Thoracic aorta (tissue), 2 donors: ENCODE data around the gene ZNF586. TPM values are rescaled to one million over a fixed set of nuclear protein-coding genes. Genes with fewer than 3 reads are reported as not detected.

ENCODE experiments used
- ATAC-seq: fragments of 150-250 bp; one replicate; pipeline ENCODE4 v1.8.0; 2017; ENCODE audit warnings: low read depth; ENCODE audit not compliant: insufficient number of reproducible peaks, low FRiP score
- DNase-seq: peaks from one replicate; pipeline ENCODE4 v3.0.0-alpha.2; 2020; ENCODE audit warnings: low spot score
- H3K27ac ChIP-seq, 2 donors: fragments of 200-600 bp; sonication (generic); 1 replicate in 1 of 2; 2 replicates in 1 of 2; pipeline ENCODE4 v1.5.1; 2016; ENCODE audit warnings: mild to moderate bottlenecking in 2 of 2, moderate library complexity in 2 of 2
- H3K27me3 ChIP-seq: fragments of 200-600 bp; sonication (generic); replicated peaks from 2 replicates; pipeline ENCODE4 v1.6.0; 2016; ENCODE audit warnings: mild to moderate bottlenecking; ENCODE audit not compliant: insufficient read depth
- H3K36me3 ChIP-seq: fragments of 200-600 bp; sonication (generic); one replicate; pipeline ENCODE4 v1.5.1; 2016
- H3K4me1 ChIP-seq, 2 donors: fragments of 200-600 bp; sonication (generic); 1 replicate in 1 of 2; 2 replicates in 1 of 2; pipeline versions ENCODE4 v1.5.1 to v1.6.0; 2016; ENCODE audit warnings: low read depth in 2 of 2, mild to moderate bottlenecking in 1 of 2; ENCODE audit not compliant: control insufficient read depth in 1 of 2
- H3K4me3 ChIP-seq: fragments of 200-600 bp; sonication (generic); 2 replicates; pipeline ENCODE4 v1.5.1; 2016; ENCODE audit warnings: mild to moderate bottlenecking
- H3K9me3 ChIP-seq: fragments of 200-600 bp; sonication (generic); 2 replicates; pipeline ENCODE4 v1.5.1; 2016
- total RNA-seq, 2 donors: library from RNA; depleted of rRNA; stranded (reverse); fragments of >200 nt; gene quantifications; one replicate each; pipeline versions ENCODE4 v1.1.0 to v1.2.3, GENCODE V29; 2016
- TF ChIP-seq, protein P1 (sequence below): fragments of 200-600 bp; sonication (generic); IDR thresholded peaks from one replicate; pipeline ENCODE4 v1.5.1; 2019; ENCODE audit warnings: antibody characterized with exemption

ZNF586 gene
- total RNA-seq, 2 donors from 2014 or later, result 8.7 to 15.4 TPM

DNA sequence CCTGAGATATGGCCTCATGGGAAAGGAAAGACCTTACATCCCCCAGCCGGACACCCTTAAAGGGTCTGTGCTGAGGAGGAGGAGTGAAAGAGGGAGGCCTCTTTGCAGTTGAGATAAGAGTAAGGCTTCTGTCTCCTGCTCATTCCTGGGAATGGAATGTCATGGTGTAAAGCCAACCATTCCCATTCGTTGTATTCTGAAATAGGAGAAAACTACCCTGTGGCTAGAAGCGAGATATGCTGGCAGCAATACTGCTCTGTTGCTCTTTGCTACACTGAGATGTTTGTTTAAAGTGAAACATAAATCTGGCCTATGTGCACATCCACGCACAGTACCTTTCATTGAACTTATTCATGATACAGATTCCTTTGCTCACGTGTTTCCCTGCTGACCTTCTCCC lies 59.8 kb downstream of the ZNF586 start:
- no peaks in the 10 kb centered on the region for H3K36me3 ChIP-seq
- ATAC-seq, result no peak

DNA sequence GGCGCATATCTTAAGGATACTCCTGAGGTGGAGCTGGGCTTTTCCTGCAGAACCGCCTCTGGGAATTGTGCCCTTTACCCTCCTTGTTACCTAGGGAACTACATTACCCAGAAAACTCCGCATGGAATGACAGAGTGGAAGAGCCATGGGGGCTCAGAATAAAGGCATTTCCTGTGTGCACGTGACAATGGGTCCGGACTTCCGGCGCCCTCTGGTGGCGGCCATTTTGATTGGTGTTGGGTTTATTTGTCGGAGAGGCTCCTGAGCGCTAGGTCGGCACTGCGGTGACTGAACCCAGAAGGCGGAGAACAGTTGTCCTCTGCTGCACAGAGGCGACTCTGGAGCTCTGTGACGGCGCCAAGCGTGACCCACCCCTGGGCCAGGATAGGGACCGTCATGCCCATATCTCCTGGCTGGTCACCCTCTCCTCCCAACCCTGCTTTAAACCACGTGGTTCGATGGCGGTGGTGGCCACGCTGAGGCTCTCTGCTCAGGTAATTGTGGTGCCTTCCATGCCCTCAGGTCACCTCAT lies 60.7 kb downstream of the ZNF586 start, which contains the start of gene ZNF587B:
ZNF587B (plus strand) TSS at position 229 of the 532 bp plus-strand sequence; CDS start at position 459, 230 bp downstream.
- TF ChIP-seq, protein P1, sequence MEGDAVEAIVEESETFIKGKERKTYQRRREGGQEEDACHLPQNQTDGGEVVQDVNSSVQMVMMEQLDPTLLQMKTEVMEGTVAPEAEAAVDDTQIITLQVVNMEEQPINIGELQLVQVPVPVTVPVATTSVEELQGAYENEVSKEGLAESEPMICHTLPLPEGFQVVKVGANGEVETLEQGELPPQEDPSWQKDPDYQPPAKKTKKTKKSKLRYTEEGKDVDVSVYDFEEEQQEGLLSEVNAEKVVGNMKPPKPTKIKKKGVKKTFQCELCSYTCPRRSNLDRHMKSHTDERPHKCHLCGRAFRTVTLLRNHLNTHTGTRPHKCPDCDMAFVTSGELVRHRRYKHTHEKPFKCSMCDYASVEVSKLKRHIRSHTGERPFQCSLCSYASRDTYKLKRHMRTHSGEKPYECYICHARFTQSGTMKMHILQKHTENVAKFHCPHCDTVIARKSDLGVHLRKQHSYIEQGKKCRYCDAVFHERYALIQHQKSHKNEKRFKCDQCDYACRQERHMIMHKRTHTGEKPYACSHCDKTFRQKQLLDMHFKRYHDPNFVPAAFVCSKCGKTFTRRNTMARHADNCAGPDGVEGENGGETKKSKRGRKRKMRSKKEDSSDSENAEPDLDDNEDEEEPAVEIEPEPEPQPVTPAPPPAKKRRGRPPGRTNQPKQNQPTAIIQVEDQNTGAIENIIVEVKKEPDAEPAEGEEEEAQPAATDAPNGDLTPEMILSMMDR, result peak; percentile 18
- H3K4me3 ChIP-seq, result peak within 1 kb of the TSS; percentile 66
- H3K27me3 ChIP-seq, result no peaks in the 10 kb centered on the region
- DNase-seq (no peak), ATAC-seq (no peak)
- H3K36me3 ChIP-seq, result no peaks in the 10 kb centered on the region
- H3K4me1 ChIP-seq, result no peaks in the 10 kb centered on the region
- H3K9me3 ChIP-seq, result peaks cover 3% of the 10 kb centered on the region
- peak within 1 kb of the TSS in 1 of 2 donors; percentile 46 for H3K27ac ChIP-seq

More for the DNA sequence above, 59.8 kb downstream of the ZNF586 start:
- Histone ChIP-seq H3K9me3 (peaks cover 3% of the 10 kb centered on the region), H3K4me3 (no peak overlapping the region), H3K4me1 (no peaks in the 10 kb centered on the region), H3K27me3 (no peaks in the 10 kb centered on the region), H3K27ac (no peak overlapping the region)
- DNase-seq, result no peak
- TF ChIP-seq, protein P1, result no peak

Other genes starting within 250 kb of the ZNF586 start
- gene ZNF549, start 242.3 kb upstream of the ZNF586 start, total RNA-seq, result 1 to 10 TPM; 5.7 to 8.3 TPM
- gene ZNF550, start 209.8 kb upstream of the ZNF586 start, total RNA-seq, result 1 to 10 TPM; 6.3 to 6.5 TPM
- gene ZNF416, start 190.8 kb upstream of the ZNF586 start, total RNA-seq, result 1 to 10 TPM; 1.6 to 4.1 TPM
- 10 to 100 TPM in 1 of 2 donors, 1 to 10 TPM in 1; 5.4 to 29.2 TPM for gene ZIK1, start 185.5 kb upstream of the ZNF586 start, total RNA-seq
- 1 to 10 TPM; 3.8 to 7.4 TPM for gene ZNF530, start 169.8 kb upstream of the ZNF586 start, total RNA-seq
- gene ZNF134, start 155.4 kb upstream of the ZNF586 start, total RNA-seq, result 10 to 100 TPM; 18.4 to 43.7 TPM
- gene ZNF211, start 136.5 kb upstream of the ZNF586 start, total RNA-seq, result 10 to 100 TPM; 12.5 to 15.7 TPM
- not detected for gene ZSCAN4, start 100.7 kb upstream of the ZNF586 start, total RNA-seq
- 10 to 100 TPM in 1 of 2 donors, 1 to 10 TPM in 1; 6.6 to 10.7 TPM for gene ZNF551, start 87.7 kb upstream of the ZNF586 start, total RNA-seq
- gene ZNF154, start 60.5 kb upstream of the ZNF586 start, total RNA-seq, result 1 to 10 TPM; 3.0 to 3.2 TPM
- gene ZNF671, start 42.1 kb upstream of the ZNF586 start, total RNA-seq, result 1 to 10 TPM; 3.1 to 3.5 TPM
- gene ZNF776, start 22.9 kb upstream of the ZNF586 start, total RNA-seq, result 10 to 100 TPM in 1 of 2 donors, 1 to 10 TPM in 1; 7.8 to 24.0 TPM
- 10 to 100 TPM in 1 of 2 donors, 1 to 10 TPM in 1; 9.6 to 23.9 TPM for gene ZNF552, start 45.2 kb downstream of the ZNF586 start, total RNA-seq
- 10 to 100 TPM; 11.9 to 35.8 TPM for gene ZNF587B, start 60.6 kb downstream of the ZNF586 start, total RNA-seq
- 10 to 100 TPM; 18.3 to 29.7 TPM for gene ZNF587, start 80.2 kb downstream of the ZNF586 start, total RNA-seq
- 10 to 100 TPM; 10.9 to 12.7 TPM for gene ZNF814, start 119.4 kb downstream of the ZNF586 start, total RNA-seq
- 10 to 100 TPM; 12.6 to 17.6 TPM for gene ZNF417, start 146.9 kb downstream of the ZNF586 start, total RNA-seq
- gene ZNF418, start 165.7 kb downstream of the ZNF586 start, total RNA-seq, result 1 to 10 TPM; 3.2 to 6.1 TPM
- gene ZNF256, start 178.0 kb downstream of the ZNF586 start, total RNA-seq, result 1 to 10 TPM; 1.4 to 7.6 TPM
- not detected for gene C19orf18, start 204.9 kb downstream of the ZNF586 start, total RNA-seq
- 10 to 100 TPM; 13.7 to 24.5 TPM for gene ZNF606, start 233.1 kb downstream of the ZNF586 start, total RNA-seq